GM18520 (cell line): ENCODE measurements around the gene NHSL1.

ENCODE experiments used
- ATAC-seq: cut with Tn5 transposase; IDR thresholded peaks from one replicate; pipeline ENCODE4 v1.9.1; 2021; ENCODE audit not compliant: unreplicated experiment

The NHSL1 gene

DNA sequence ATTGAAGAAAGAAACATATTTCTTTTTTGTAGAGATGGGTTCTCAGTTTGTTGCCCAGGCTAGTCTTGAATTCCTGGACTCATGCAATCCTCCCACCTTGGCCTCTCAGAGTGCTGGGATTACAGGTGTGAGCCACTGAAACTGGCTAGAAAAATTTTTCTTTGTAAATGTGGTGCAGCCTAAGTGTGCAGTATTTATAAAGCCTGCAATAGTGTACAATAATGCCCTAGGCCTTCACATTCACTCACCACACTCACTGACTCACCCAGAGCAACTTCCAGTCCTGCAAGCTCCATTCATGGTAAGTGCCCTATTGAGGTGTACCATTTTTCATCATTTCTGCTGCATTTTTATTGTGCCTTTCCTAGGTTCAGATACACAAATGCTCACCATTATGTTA is 31.4 kb downstream of the NHSL1 start:
- ATAC-seq: no peak

DNA sequence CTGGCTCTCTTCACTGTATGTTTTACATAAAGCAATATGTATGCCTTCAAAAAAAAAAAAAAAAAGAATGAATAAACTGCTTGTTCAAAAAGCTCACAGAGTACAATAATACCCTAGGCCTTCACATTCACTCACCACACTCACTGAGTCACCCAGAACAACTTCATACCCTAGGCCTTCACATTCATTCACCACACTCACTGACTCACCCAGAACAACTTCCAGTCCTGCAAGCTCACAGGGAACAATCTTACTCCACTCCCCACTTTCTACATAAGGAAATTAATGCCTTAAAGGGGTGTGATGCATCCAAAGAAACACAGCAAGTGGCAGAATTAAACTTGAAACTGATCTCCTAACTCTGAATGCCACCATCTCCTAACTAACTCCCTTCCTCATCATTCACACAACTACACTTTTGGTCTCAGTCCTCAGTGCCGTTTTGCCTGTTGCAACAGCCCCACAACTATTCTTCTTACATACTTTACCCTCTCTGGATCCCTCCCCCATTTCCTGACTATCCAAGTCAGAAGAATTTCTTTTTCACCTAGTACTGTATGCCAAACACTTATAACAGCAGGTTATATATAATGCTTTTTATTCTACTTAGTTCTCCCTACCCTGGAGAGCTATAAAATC is 34.2 kb downstream of the NHSL1 start:
- ATAC-seq: no peak

DNA sequence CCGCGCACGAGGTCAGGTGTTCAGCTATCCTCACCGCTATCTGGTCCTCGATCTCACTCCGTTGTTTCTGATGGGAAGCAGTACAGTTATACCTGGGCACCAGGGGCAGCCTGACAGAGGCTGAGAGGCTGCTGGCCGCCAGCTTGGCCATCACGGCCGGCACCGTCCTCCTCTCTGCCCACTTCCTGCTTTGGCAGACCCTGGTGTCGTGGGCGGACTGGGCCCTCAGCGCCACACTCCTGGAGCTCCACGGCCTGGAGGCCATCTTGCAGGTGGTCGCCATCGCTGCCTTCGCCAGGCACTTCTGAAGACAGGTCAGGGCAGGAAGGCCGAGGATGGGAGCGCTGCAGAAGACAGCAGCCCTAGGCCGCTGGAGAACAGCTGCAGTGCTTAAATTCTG is 35.2 kb downstream of the NHSL1 start:
- no peak for ATAC-seq

DNA sequence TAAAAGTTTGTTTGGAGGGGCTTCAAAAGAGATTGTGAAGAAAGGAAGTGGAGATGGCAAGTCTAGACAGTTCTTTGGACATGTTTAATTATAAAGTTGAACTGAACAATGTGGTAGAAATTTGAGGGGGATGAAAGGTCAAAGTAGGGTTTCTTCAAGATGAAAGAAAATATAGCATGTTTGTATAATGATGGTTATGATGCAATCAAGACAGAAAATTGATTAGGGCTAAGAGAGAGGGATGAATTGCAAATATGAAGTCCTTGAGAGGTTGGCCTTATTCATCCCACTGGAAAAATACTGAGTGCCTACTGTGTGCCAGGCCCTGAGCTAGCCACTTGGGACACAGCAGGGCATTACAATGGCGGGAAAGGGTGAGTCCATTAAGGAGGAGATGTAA is 37.6 kb downstream of the NHSL1 start:
- no peak for ATAC-seq

DNA sequence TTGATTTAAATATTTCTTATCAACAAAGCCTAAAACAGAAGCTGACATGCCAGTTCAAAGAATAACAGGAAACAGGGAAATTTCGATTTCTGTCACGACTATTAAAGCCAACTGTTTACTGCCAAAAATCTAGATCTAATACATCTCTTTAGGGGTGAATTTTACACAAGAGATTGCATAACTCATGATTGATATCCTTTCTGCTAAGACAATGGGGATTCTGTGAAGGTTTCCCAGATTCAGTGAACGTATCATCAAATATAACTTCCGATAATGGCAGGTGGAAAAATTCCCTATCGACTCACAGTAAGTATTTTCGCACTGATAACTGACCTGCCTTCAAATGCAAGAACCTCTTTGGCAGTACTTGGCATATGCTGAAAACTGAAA is 42.9 kb downstream of the NHSL1 start:
- ATAC-seq: no peak

DNA sequence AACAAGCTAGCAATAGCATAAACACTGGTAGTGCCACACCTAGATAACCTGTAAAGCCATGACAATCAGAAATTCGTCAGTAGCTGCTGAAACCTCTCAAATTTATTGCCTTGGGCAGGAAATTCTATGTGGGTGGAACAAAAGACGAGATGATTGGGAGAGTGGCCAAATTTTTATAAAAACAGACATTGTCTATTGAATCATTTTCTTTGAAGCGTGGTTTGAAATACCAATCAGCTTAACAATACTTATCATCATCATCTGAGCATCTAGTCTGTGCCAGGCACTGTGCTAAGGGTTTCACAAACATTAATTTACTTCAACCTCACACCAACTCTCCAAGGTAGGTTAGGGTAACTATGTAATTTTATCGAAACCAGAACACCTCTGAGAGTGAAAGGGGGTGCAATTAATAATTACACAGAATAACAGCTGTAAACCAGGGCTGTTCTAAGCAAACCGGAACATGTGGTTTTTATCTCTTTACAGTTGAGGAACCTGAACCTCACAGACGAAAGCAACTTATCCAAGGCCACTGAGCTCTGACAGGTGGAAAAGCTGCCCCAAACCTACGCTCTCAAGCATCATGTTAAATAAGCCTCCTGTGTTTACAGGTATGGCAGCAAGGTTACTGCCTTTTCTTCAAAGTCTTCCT is 43.4 kb downstream of the NHSL1 start:
- ATAC-seq: peak; percentile 78

DNA sequence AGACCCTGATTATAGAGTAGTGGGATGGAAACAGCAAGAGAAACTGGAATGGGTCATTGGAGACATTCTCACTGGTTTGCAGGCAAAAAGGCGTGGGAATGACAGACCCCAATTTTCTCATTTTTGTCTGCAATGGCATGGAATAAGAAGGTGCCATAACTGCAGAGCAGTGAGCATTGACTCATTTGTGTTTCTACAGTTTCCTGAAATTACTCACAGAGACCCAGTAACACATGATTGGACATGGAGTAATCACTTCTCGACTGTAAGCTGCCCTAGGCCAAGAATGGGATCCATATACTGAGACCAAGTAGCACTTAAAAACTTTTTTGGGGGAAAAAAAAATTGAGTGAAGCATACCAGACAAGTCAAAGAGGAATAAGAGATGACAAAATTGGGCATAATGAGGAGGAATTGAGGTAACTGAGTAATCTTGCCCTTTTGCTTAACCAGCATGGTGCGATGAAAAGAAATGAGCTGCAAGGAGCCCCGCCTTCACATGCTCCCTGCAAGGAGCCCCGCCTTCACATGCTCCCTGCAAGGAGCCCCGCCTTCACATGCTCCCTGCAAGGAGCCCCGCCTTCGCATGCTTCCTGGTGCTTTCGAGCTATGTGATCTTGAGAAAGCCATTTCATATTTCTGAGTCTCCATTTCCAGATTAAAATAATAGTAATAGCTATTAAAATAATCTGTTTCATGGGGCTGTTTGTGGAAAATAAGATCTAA is 44.1 kb downstream of the NHSL1 start:
- ATAC-seq: no peak

DNA sequence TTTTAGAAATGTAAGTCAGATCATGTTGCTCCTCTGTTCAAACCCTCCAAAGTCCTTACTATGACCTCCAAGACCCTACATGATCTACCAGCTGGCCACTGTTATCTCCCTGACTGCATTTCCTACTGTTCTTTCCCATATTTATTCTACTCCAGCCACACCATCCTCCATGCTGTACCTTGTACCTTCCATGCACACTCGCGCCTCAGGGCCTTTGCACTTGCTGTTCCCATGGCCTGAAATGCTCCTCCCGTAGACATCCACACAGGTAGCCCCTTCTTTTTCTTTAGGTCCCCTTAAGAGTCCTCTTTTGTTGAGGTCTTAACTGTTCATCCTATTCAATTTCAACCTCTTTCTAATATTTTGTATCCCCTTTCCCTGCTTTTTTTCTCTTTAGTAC is 48.3 kb downstream of the NHSL1 start:
- ATAC-seq: no peak

DNA sequence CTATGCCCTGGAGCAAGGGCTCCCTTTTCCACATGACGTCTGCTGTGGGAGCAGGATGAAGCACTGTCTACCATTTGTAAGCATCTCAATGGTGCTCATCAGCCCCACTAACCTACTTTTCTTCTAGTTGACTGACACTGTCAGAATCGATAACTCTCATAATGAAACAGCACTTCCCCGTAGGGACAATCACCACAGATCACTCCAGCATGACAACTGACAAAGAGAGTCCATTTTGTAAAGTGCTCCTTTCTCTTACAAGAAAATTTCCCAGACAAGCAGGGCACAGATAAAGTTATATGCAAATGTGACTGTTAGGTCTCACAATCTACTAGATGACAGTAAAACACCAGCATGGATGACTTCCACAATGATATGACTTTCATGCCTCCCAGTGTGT is 48.8 kb downstream of the NHSL1 start:
- peak; percentile 57 for ATAC-seq

DNA sequence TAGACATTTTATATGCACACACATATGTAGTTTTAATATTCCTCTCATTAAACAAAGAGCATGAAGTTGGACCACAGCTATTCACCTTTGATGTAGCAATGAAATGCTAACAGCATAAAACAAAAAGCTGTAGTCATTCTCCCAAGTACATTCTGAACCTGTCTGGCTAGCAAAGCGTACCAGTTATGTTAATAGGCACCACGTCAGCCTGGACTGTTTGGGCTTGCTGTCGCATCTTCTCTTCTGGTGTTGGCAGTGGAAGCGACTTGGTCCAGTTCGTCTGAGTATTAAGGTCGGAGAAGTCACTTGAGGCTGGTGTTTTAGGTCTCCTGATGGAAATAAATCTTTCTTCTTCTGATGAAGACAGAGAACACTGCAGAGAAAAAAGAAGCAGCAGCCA is 52.5 kb downstream of the NHSL1 start:
- no peak for ATAC-seq

DNA sequence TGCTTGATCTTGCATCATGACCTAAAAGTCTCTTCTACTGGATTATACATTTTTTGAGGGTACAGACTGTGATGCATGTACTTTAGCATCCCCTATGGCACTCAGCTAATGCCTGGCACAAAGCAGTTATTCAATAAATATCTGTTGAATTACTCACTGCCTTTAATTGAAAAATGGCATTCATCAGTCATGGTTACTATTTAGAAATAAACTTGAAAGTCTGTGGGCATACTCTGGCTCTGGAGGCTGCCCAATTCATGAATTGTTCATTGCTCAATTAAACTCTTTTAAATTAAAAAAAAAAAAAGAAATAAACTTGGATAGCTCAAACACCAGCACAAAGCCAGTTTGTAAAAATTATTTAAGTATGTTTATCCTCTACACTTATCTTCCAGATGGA is 55.3 kb downstream of the NHSL1 start:
- no peak for ATAC-seq

DNA sequence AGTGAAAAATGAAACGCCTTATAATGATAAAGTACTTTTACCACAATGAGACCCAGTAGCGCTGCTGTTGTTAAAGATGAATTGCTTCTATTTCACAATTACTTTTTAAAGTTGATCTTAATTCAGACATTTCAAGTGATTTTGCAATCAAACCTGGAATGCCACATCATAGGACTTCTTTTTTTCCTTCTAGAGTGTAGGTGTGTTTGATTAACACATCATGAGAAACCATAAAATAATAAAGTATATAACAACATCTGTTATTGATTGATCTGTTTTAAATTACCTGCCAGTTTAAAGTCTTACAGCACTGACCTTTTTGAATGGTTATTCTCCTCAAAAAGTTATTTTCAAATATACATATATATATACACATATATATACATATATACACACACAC is 56.6 kb downstream of the NHSL1 start:
- no peak for ATAC-seq

DNA sequence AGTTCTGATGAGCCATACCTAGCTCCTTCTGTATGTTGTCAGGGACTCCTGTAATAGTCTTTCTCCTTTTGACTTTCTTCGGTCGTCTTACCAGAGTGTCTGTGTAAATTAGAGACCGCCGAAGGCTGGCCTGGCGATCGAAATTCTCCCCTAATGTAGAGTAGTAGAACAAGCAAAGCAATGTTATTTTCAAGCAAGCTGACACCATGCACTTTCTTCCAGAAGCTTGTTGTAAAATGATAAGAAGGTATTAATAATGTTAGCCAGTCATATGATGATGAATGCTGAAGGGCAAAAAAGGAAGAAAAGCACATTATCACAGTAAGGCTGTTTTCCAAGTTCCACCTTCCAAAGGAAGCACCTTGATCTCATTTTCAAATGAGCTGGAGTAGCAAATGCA is 57.3 kb downstream of the NHSL1 start:
- no peak for ATAC-seq

DNA sequence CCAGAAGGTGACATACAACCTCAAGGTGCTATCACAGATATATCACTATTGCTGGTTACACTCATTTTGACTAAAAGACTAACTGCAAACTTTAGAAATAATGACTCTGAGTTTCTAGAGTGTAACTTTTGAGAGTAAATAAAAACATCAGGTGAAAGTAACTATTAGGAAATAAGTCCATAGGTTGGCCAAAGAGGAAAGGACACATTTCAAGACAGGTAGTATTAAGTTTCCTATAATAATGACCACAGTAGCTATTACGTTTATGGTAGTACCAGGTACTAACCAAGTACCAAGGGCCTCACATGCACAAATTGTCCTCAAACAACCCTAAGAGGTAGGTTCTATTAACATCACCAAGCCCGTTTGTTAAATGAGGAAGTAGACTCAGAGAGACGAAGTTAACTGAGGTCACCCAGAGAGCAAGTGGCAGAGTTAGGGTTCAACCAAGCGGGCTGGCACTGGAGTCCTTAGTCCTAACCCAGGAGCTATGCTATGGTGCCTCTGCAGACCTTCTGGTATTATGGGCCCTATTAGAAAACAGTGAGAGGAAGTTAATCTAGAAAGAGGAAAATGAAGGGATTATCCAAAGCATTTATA is 58.4 kb downstream of the NHSL1 start:
- no peak for ATAC-seq

DNA sequence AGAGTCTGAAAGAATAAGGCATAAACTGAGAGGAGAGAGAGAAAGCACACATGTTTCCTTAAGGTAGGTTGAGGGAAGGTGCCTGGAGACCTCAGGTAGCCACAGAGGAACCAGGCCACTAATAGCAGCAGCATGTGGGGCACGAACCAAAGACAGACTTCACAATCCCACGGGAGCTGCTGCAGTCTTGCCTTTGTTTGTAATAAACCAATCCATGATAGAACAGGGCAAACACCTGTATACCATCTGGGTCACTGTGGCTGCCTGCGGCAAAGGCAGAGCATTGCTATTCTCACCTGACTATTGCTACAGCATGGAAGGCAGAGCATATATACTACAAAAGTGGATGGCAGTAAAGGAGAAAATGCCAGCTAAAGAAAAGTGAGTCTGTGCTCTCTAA is 59.0 kb downstream of the NHSL1 start:
- no peak for ATAC-seq

DNA sequence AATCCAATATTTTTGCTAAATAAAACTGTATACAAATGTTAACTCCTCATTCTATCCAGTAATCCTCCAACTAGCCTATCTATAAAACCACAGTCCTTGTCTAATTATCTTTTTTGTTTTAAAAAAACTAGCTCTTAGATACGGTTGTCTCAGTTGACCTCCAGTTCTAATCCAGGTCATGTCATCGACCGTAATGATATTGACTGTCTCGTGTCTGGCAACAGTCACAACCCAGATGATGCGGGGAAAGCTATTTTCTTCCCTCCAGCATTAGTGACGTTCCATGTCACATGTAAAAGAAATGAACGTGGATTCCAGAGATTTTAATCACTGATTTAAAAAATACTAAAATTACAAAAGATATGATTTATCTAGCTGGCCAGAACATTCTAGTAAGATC is 59.7 kb downstream of the NHSL1 start:
- ATAC-seq: no peak

DNA sequence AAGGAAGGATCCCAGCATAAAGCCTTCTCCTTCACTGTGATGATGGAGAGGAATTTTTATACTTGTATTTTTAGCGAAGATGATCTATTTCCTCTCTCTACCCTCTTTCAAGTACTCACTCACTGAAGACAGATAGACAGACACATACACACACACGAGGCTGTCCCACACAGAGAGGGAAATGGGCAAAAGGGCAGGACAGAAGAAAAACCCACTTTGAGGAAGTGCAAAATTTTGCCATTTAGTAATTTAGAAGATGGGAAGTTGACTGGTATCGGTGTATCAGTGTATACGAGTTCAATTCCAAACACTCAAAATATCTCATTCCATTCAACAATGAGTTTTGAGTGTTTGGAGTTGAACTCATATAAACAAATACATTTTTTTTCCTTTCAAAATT is 64.4 kb downstream of the NHSL1 start:
- ATAC-seq: no peak

DNA sequence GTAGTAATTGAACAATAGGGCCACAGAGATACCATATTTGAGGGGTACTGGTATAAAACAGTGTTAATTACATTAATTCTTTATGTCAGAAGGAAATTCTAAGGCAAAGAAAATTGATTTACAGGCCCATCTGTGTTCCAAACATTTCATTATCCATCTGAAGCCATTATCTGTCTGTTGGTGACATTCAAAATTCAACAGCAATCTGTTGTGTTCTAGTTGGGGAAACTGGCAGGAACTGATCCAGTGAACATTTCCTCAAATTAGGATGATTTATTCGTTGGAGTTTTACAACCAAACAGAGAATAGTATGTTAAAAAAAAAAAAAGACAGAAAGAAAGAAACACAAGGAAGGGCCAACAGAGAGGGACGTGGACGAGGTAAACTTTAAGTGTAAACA is 65.2 kb downstream of the NHSL1 start:
- no peak for ATAC-seq

DNA sequence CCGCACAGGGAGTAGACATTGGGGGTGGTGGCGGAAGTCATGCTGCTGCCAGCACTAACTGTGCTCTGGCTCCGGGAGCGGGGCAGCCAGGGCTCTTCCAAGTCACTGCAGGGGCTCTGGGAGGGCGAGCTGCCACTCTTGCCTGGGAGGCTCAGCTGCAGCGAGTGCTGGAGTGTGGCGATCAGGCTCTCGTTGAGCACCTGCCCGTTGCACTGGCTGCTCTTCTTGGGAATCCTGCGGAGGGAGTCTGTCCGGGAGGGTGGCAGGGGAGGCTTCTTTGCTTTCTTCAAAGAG is 67.3 kb downstream of the NHSL1 start:
- ATAC-seq: no peak

DNA sequence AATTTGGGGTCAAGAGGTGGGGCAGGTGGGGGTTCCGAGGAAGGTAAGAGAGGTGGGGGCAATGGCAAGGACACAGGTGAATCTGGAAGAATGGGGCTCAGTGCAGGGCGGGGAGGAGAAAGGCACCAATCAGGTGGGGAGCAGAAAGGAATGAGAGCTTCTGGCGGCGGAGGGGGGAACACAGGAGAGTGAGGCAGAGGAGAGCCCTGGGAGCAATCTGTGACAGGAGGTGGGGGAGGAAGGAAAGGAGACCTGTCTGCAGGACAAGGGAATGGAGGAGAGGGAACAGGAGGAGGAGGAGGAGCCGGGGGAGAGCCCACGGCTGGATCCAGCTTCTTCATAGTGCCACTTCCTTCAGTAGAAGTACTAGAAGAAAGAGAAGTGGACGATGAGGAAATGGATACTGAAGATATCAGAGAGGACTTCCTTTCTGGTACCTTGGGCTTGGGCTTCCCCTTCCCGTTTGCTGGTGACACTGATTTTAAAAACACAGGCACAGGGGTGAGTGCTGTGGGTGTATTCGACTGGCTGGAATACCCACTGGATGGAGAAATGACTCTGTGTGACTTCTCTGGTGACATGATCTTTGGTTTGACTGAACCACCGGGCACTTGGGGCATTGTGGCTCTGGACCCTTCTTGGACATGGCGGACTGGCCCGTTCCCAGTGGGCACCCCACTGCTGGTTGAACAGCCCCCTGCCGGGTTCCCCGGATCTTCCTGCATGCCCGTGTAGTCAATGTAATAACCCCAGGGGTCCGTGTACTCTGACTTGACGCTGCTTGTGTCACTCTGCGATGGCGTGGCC is 67.8 kb downstream of the NHSL1 start:
- ATAC-seq: no peak

DNA sequence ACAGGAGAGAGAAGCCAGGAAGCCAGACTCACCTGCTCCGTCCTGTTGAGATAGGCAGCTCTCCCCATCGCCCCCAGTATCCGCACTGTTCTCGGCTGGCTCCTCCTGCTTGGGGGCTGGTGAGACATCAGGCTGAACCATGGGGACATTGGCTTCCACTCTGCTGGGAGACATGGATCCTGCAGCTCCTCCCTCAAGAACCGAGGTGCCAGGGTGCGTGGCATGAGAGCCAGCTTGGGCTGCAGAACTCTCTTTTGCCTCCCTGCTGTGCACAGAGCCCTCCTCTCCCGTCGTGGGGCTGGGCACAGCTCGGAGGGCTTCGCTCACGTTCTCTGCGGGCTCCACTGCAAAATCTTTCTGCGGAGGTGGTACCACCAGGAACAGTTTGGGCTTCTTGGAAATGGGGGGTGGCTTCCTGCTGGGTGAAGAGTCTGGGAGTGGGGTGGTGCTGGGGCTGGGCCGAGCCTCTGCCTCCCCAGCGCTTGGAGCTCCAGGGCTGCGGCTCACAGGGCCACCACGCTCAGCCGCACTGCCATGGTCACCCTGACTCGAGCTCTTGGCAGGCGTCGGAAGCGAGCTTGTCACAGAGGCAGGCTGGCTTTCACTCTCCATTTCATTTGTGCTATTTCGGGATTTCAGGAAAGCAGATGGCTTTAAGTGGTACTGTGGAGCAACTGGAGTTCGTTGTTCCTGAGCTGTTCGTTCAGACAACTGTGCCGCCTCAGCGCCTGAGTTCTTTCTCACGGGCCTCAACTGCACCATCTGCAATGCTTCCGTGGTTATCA is 68.7 kb downstream of the NHSL1 start:
- no peak for ATAC-seq
